ENCODE results near the gene EPS8.

EPS8 gene

DNA sequence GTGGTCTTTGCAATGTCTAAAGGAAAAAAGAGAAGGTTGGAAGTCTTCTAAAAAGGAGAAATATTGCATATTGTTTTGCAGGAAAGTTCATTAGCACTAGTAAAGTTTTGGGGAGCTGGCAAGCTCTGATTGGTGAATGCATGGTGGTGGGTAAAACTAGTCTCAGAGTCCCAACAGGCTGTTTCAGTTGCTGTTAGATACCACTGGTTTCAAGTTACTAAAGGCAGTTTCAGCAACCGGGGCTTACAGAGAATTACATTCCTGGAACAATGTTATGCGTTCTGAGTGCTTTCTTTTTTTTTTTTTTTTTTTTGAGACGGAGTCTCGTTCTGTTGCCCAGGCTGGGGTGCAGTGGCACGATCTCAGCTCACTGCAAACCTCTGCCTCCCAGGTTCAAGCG is 208.2 kb downstream of the EPS8 start:
- DNase-seq (ENCODE audit: low read depth): peak; percentile 83
- TF ChIP-seq, protein P1, sequence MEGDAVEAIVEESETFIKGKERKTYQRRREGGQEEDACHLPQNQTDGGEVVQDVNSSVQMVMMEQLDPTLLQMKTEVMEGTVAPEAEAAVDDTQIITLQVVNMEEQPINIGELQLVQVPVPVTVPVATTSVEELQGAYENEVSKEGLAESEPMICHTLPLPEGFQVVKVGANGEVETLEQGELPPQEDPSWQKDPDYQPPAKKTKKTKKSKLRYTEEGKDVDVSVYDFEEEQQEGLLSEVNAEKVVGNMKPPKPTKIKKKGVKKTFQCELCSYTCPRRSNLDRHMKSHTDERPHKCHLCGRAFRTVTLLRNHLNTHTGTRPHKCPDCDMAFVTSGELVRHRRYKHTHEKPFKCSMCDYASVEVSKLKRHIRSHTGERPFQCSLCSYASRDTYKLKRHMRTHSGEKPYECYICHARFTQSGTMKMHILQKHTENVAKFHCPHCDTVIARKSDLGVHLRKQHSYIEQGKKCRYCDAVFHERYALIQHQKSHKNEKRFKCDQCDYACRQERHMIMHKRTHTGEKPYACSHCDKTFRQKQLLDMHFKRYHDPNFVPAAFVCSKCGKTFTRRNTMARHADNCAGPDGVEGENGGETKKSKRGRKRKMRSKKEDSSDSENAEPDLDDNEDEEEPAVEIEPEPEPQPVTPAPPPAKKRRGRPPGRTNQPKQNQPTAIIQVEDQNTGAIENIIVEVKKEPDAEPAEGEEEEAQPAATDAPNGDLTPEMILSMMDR (conservative IDR thresholded peaks at IDR 0.05; ENCODE audit: low read depth, low read length): no peak
- H3K4me3 ChIP-seq (ENCODE audit: low read depth, low read length): peak overlapping the region; percentile 35

DNA sequence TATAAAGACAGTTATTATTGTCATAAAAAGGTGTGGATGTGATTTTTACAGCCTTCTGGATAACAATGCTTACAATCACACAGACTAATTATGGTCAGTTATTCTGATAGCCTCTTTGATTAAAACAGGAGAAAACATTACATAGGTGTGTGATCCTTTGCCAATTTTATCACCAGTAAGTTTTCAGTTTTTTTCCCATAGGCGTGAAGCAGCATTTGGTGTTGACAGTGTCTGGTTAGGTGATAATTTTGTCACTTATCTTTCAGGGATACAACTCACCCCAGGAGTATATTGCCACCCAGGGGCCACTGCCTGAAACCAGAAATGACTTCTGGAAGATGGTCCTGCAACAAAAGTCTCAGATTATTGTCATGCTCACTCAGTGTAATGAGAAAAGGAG is 208.8 kb downstream of the EPS8 start:
- DNase-seq (ENCODE audit: low read depth): no peak
- H3K4me3 ChIP-seq (ENCODE audit: low read depth, low read length): no peak overlapping the region
- TF ChIP-seq, protein P1 (conservative IDR thresholded peaks at IDR 0.05; ENCODE audit: low read depth, low read length): no peak

- TF ChIP-seq, protein P1 (conservative IDR thresholded peaks at IDR 0.05; ENCODE audit: low read depth, low read length): no peak
- DNase-seq (ENCODE audit: low read depth): no peak
These were observed 213.3 kb downstream of the EPS8 start for GRCh38 chr12:15575671-15576541.

GRCh38 chr12:15574353-15574752 is 214.8 kb downstream of the EPS8 start:
- DNase-seq (ENCODE audit: low read depth): no peak
- TF ChIP-seq, protein P1 (conservative IDR thresholded peaks at IDR 0.05; ENCODE audit: low read depth, low read length): no peak
- no peak overlapping the region for H3K4me3 ChIP-seq (ENCODE audit: low read depth, low read length)

More at GRCh38 chr12:15575671-15576541, 213.3 kb downstream of the EPS8 start:
- H3K4me3 ChIP-seq (ENCODE audit: low read depth, low read length): no peak overlapping the region

All from choroid plexus epithelial cell (primary cell).